Activated T-cell treated with anti-CD3 and anti-CD28 coated beads, Interleukin-2, amount 50 U/mL, for 24 hours (primary cell): ENCODE measurements around the gene CR1.
"Not testable (repeated sequence)": the region's sequence is repeated elsewhere in the genome, so short reads cannot be mapped to it uniquely, and the experiment has no call there.

Experiments
- DNase-seq: peaks from one replicate; pipeline ENCODE4 v3.0.0-alpha.2; 2020
- H3K27ac Mint-ChIP-seq: 2 replicates; pipeline ENCODE4 v1.8.0; 2020; ENCODE audit warnings: mild to moderate bottlenecking, mixed read lengths
- H3K27me3 Mint-ChIP-seq: 2 replicates; pipeline ENCODE4 v1.8.0; 2020; ENCODE audit warnings: mixed read lengths
- H3K36me3 Mint-ChIP-seq: 2 replicates; pipeline ENCODE4 v1.8.0; 2020; ENCODE audit warnings: low read depth, mixed read lengths
- H3K4me1 Mint-ChIP-seq: 2 replicates; pipeline ENCODE4 v1.8.0; 2020; ENCODE audit warnings: low read depth, mixed read lengths
- H3K4me3 Mint-ChIP-seq: 2 replicates; pipeline ENCODE4 v1.8.0; 2020; ENCODE audit warnings: mild to moderate bottlenecking, moderate library complexity, mixed read lengths
- H3K9me3 Mint-ChIP-seq: 2 replicates; pipeline ENCODE4 v1.8.0; 2020; ENCODE audit warnings: mixed read lengths

The CR1 gene

GRCh38 chr1:207493212-207493611, 2.7 kb upstream of the CR1 start:
- no peak for DNase-seq
- Mint-ChIP-seq H3K27me3 (peaks cover 26% of the 10 kb centered on the region), H3K27ac (no peak overlapping the region), H3K4me1 (peaks cover 15% of the 10 kb centered on the region), H3K36me3 (no peaks in the 10 kb centered on the region), H3K4me3 (no peak overlapping the region), H3K9me3 (no peaks in the 10 kb centered on the region)

GRCh38 chr1:207494171-207494570, 1.8 kb upstream of the CR1 start:
- H3K9me3 Mint-ChIP-seq = no peaks in the 10 kb centered on the region
- H3K4me3 Mint-ChIP-seq = no peak overlapping the region
- no peak overlapping the region for H3K27ac Mint-ChIP-seq
- H3K36me3 Mint-ChIP-seq = no peaks in the 10 kb centered on the region
- H3K27me3 Mint-ChIP-seq = peaks cover 26% of the 10 kb centered on the region
- DNase-seq = no peak
- H3K4me1 Mint-ChIP-seq = peaks cover 16% of the 10 kb centered on the region

GRCh38 chr1:207495281-207495680, 676 bp upstream of the CR1 start:
- peaks cover 26% of the 10 kb centered on the region for H3K27me3 Mint-ChIP-seq
- H3K27ac Mint-ChIP-seq, H3K4me3 Mint-ChIP-seq, H3K36me3 Mint-ChIP-seq, H3K9me3 Mint-ChIP-seq, DNase-seq: not testable (repeated sequence)
- H3K4me1 Mint-ChIP-seq = peaks cover 25% of the 10 kb centered on the region

GRCh38 chr1:207497941-207498340, 2.0 kb downstream of the CR1 start:
- Mint-ChIP-seq H3K9me3 (no peaks in the 10 kb centered on the region), H3K27ac (no peak overlapping the region), H3K4me1 (peaks cover 33% of the 10 kb centered on the region), H3K36me3 (no peaks in the 10 kb centered on the region), H3K4me3 (no peak overlapping the region), H3K27me3 (peaks cover 35% of the 10 kb centered on the region)
- DNase-seq = no peak

- Mint-ChIP-seq H3K9me3 (no peaks in the 10 kb centered on the region), H3K4me3 (no peak overlapping the region), H3K27me3 (peaks cover 41% of the 10 kb centered on the region), H3K27ac (peak overlapping the region; percentile 83), H3K36me3 (no peaks in the 10 kb centered on the region), H3K4me1 (peaks cover 33% of the 10 kb centered on the region)
- DNase-seq = peak; percentile 67
Observed at GRCh38 chr1:207499573-207499972, 3.6 kb downstream of the CR1 start.

- Mint-ChIP-seq H3K4me1 (peaks cover 33% of the 10 kb centered on the region), H3K36me3 (no peaks in the 10 kb centered on the region), H3K4me3 (no peak overlapping the region), H3K9me3 (no peaks in the 10 kb centered on the region), H3K27me3 (peaks cover 40% of the 10 kb centered on the region), H3K27ac (peak overlapping the region; percentile 63)
- DNase-seq = no peak
Observed at GRCh38 chr1:207500306-207500705, 4.3 kb downstream of the CR1 start.

GRCh38 chr1:207501071-207501470, 5.1 kb downstream of the CR1 start:
- H3K27ac Mint-ChIP-seq = no peak overlapping the region
- H3K4me3 Mint-ChIP-seq = no peak overlapping the region
- H3K36me3 Mint-ChIP-seq = no peaks in the 10 kb centered on the region
- peaks cover 37% of the 10 kb centered on the region for H3K27me3 Mint-ChIP-seq
- H3K9me3 Mint-ChIP-seq = no peaks in the 10 kb centered on the region
- DNase-seq = no peak
- H3K4me1 Mint-ChIP-seq = peaks cover 28% of the 10 kb centered on the region

GRCh38 chr1:207502726-207503125, 6.8 kb downstream of the CR1 start:
- H3K36me3 Mint-ChIP-seq = no peaks in the 10 kb centered on the region
- no peaks in the 10 kb centered on the region for H3K9me3 Mint-ChIP-seq
- H3K27ac Mint-ChIP-seq = no peak overlapping the region
- no peak overlapping the region for H3K4me3 Mint-ChIP-seq
- H3K27me3 Mint-ChIP-seq = peaks cover 27% of the 10 kb centered on the region
- no peak for DNase-seq
- H3K4me1 Mint-ChIP-seq = peaks cover 25% of the 10 kb centered on the region

- Mint-ChIP-seq H3K27me3 (peaks cover 23% of the 10 kb centered on the region), H3K9me3 (no peaks in the 10 kb centered on the region), H3K27ac (no peak overlapping the region), H3K4me3 (no peak overlapping the region), H3K36me3 (no peaks in the 10 kb centered on the region), H3K4me1 (peaks cover 23% of the 10 kb centered on the region)
- DNase-seq = no peak
Observed at GRCh38 chr1:207503950-207504349, 8.0 kb downstream of the CR1 start.

- Mint-ChIP-seq H3K27me3 (peaks cover 23% of the 10 kb centered on the region), H3K36me3 (no peaks in the 10 kb centered on the region), H3K4me3 (no peak overlapping the region), H3K27ac (no peak overlapping the region), H3K4me1 (peaks cover 19% of the 10 kb centered on the region), H3K9me3 (no peaks in the 10 kb centered on the region)
- no peak for DNase-seq
Observed at GRCh38 chr1:207504438-207504837, 8.5 kb downstream of the CR1 start.

- Mint-ChIP-seq H3K4me1 (peaks cover 5% of the 10 kb centered on the region), H3K9me3 (no peaks in the 10 kb centered on the region), H3K4me3 (no peak overlapping the region), H3K27ac (no peak overlapping the region), H3K36me3 (no peaks in the 10 kb centered on the region), H3K27me3 (peaks cover 7% of the 10 kb centered on the region)
- no peak for DNase-seq
Observed at GRCh38 chr1:207510444-207510843, 14.5 kb downstream of the CR1 start.

- no peaks in the 10 kb centered on the region for H3K36me3 Mint-ChIP-seq
- H3K4me1 Mint-ChIP-seq = no peaks in the 10 kb centered on the region
- no peaks in the 10 kb centered on the region for H3K27me3 Mint-ChIP-seq
- H3K9me3 Mint-ChIP-seq = peaks cover 4% of the 10 kb centered on the region
- no peak overlapping the region for H3K27ac Mint-ChIP-seq
- H3K4me3 Mint-ChIP-seq = no peak overlapping the region
- no peak for DNase-seq
Observed at GRCh38 chr1:207514890-207515289, 18.9 kb downstream of the CR1 start.

GRCh38 chr1:207516729-207517128, 20.8 kb downstream of the CR1 start:
- Mint-ChIP-seq H3K4me3 (no peak overlapping the region), H3K27ac (no peak overlapping the region), H3K27me3 (no peaks in the 10 kb centered on the region), H3K4me1 (no peaks in the 10 kb centered on the region), H3K9me3 (peaks cover 4% of the 10 kb centered on the region), H3K36me3 (no peaks in the 10 kb centered on the region)
- no peak for DNase-seq

GRCh38 chr1:207518608-207519236, 22.8 kb downstream of the CR1 start:
- DNase-seq = no peak
- no peaks in the 10 kb centered on the region for H3K4me1 Mint-ChIP-seq
- H3K27me3 Mint-ChIP-seq = peaks cover 3% of the 10 kb centered on the region
- no peak overlapping the region for H3K27ac Mint-ChIP-seq
- no peak overlapping the region for H3K4me3 Mint-ChIP-seq
- no peaks in the 10 kb centered on the region for H3K36me3 Mint-ChIP-seq
- H3K9me3 Mint-ChIP-seq = peaks cover 4% of the 10 kb centered on the region

- Mint-ChIP-seq H3K4me3 (no peak overlapping the region), H3K36me3 (no peaks in the 10 kb centered on the region), H3K9me3 (peaks cover 4% of the 10 kb centered on the region), H3K4me1 (no peaks in the 10 kb centered on the region), H3K27ac (no peak overlapping the region), H3K27me3 (peaks cover 7% of the 10 kb centered on the region)
- no peak for DNase-seq
Observed at GRCh38 chr1:207519505-207520399, 23.8 kb downstream of the CR1 start.
